Esophagus muscularis mucosa (tissue), 4 donors: Measurements from ENCODE around the gene CD302. TPM values are rescaled to one million over a fixed set of nuclear protein-coding genes. Genes with fewer than 3 reads are reported as not detected.
"Not testable (repeated sequence)": the region's sequence is repeated elsewhere in the genome, so short reads cannot be mapped to it uniquely, and the experiment has no call there.

Experiments
- DNase-seq: peaks from one replicate; pipeline ENCODE4 v3.0.0-alpha.2; 2017; ENCODE audit errors: extremely low spot score
- H3K27ac ChIP-seq, 4 donors: fragments of 200-600 bp; sonication (generic); replicated peaks in 1 of 4; 1 replicate in 3 of 4; 2 replicates in 1 of 4; pipeline ENCODE4 v1.5.1; 2016 to 2019; ENCODE audit warnings: mild to moderate bottlenecking in 1 of 4
- H3K27me3 ChIP-seq, 4 donors: fragments of 200-600 bp; sonication (generic); one replicate each; pipeline versions ENCODE4 v1.5.1 to v1.6.0; 2016 to 2019
- H3K36me3 ChIP-seq, 4 donors: fragments of 200-600 bp; sonication (generic); one replicate each; pipeline ENCODE4 v1.5.1; 2016 to 2019
- H3K4me1 ChIP-seq, 4 donors: fragments of 200-600 bp; sonication (generic); one replicate each; pipeline ENCODE4 v1.5.1; 2016 to 2019
- H3K4me3 ChIP-seq, 4 donors: fragments of 200-600 bp; sonication (generic); 1 replicate in 2 of 4; 2 replicates in 2 of 4; pipeline ENCODE4 v1.5.1; 2016 to 2019; ENCODE audit warnings: mild to moderate bottlenecking in 4 of 4, moderate library complexity in 1 of 4
- H3K9me3 ChIP-seq, 4 donors: fragments of 200-600 bp; sonication (generic); 1 replicate in 3 of 4; 2 replicates in 1 of 4; pipeline ENCODE4 v1.5.1; 2016 to 2019
- CTCF ChIP-seq, 3 experiments: fragments of 200-600 bp in 2 of 3; fragments of 450-650 bp in 1 of 3; sonication (generic) in 2 of 3; IDR thresholded peaks; one replicate each; pipeline ENCODE4 v1.5.1; 2017 to 2019; ENCODE audit warnings: antibody characterized with exemption in 3 of 3, mild to moderate bottlenecking in 2 of 3, moderate library complexity in 1 of 3
- EP300 ChIP-seq: sonication (generic); formaldehyde crosslinking; IDR thresholded peaks from one replicate; pipeline ENCODE4 v1.6.1; 2017; ENCODE audit warnings: antibody characterized with exemption
- POLR2A ChIP-seq: fragments of 450-650 bp; IDR thresholded peaks from one replicate; pipeline ENCODE4 v1.6.1; 2017; ENCODE audit warnings: antibody characterized with exemption, moderate library complexity, mild to moderate bottlenecking, low read depth
- POLR2AphosphoS5 ChIP-seq, 2 donors: sonication (generic); formaldehyde crosslinking; IDR thresholded peaks; one replicate each; pipeline ENCODE4 v1.6.1; 2017; ENCODE audit warnings: antibody characterized with exemption in 2 of 2
- WGBS: methylation state at CpG from one replicate; pipeline ENCODE4 v1.1.5; 2018; 5-methylcytosine and 5-hydroxymethylcytosine counted together
- intact Hi-C: fragments of 100-400 bp; cut with DNase I; formaldehyde crosslinking; loops from one replicate; pipeline ENCODE4 v1.15.1; 2023
- total RNA-seq, 4 donors: library from RNA; depleted of rRNA; stranded (reverse); fragments of >200 nt; gene quantifications; one replicate each; pipeline versions ENCODE4 v1.1.0 to v1.2.1, GENCODE V29; 2016

The CD302 gene
- total RNA-seq, 4 donors from 2014 or later, result 30.8 to 46.9 (median 34.9) TPM

GRCh38 chr2:159785195-159785594 lies 12.8 kb downstream of the CD302 start:
- 95% methylated on average over 3 of the region's 3 CpGs for WGBS
- TF ChIP-seq CTCF (IDR thresholded peaks at IDR 0.05), result no peak
- no peak for TF ChIP-seq POLR2A
- TF ChIP-seq POLR2AphosphoS5 (IDR thresholded peaks at IDR 0.05), result no peak
- no peak for TF ChIP-seq EP300
- Histone ChIP-seq H3K4me1 (peaks cover 0 to 9% (median under 1%) of the 10 kb centered on the region in 4 donors), H3K36me3 (no peaks in the 10 kb centered on the region), H3K4me3 (no peak overlapping the region), H3K27me3 (no peaks in the 10 kb centered on the region), H3K27ac (no peak overlapping the region), H3K9me3 (no peaks in the 10 kb centered on the region)
- intact Hi-C loops, result no loop called here
- no peak for DNase-seq

DNA sequence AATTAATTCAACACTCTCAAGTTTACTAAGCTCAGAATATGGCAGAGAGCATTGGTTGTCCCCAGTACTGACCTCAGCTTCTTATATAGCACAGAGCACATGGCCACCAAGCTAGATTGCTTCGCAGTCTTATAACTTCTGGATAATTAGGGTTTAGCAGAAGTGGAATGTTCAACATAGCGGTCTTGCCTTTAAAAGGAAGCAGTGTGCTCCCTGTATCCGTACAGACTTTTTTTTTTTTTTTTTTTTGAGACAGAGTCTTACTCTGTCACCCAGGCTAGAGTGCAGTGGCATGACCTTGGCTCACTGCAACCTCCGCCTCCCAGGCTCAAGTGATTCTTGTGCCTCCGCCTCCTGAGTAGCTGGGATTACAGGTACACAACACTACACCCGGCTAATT lies 13.3 kb downstream of the CD302 start:
- H3K36me3 ChIP-seq, H3K4me1 ChIP-seq, DNase-seq, H3K9me3 ChIP-seq, intact Hi-C loops, H3K27ac ChIP-seq, H3K27me3 ChIP-seq, H3K4me3 ChIP-seq: not testable (repeated sequence)
- 90% methylated on average over 6 of the region's 6 CpGs for WGBS

DNA sequence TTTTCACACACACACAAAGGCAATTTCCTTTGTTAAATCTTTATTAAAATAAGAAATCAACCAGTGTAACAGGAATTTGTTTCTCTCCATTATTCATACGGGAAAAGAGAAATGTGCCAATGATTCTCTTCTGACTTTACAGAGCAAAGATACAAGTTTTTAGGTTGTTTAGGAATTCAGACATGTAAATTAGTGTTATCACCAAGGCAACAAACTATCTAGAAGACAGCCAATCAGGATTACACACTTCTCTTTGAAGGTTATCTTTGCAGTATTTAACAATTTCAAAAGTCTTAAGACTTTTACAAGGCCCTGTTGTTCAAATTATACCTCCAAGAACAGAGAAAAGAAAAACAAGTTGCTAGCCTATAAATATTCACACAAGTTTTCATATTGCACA lies 14.5 kb downstream of the CD302 start:
- no peak for DNase-seq
- H3K36me3 ChIP-seq, result no peaks in the 10 kb centered on the region
- no peak for TF ChIP-seq CTCF (IDR thresholded peaks at IDR 0.05)
- no peak for TF ChIP-seq POLR2AphosphoS5 (IDR thresholded peaks at IDR 0.05)
- TF ChIP-seq POLR2A, result no peak
- TF ChIP-seq EP300, result no peak
- 56% methylated on average over 1 of the region's 1 CpG for WGBS
- H3K27me3 ChIP-seq, result no peaks in the 10 kb centered on the region
- H3K27ac ChIP-seq, result no peak overlapping the region
- intact Hi-C loops, result no loop called here
- peaks cover 0 to 9% (median 0%) of the 10 kb centered on the region in 4 donors for H3K4me1 ChIP-seq
- H3K4me3 ChIP-seq, result no peak overlapping the region
- H3K9me3 ChIP-seq, result no peaks in the 10 kb centered on the region

- 79% methylated on average over 3 of the region's 3 CpGs for WGBS
- no peak for DNase-seq
These were observed 21.7 kb downstream of the CD302 start for GRCh38 chr2:159776321-159776720.

DNA sequence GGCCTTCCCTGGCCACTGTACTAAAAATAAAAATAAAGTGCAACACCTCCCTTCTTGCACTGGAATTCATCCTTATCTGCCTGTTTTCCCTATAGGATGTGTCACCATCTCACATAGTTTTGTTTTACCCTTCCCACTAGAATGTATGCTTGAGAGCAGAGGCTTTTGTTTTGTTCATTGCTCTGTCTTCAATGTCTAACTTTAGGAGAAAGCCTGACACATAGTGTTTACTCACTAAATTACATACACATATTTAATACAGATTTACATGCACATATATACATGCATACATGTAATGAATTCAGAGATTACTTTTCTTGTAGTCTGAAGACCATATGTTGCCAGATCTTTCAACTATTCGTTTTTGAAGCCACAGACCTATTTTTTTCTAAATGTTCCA lies 23.0 kb downstream of the CD302 start:
- Histone ChIP-seq H3K27ac (no peak overlapping the region), H3K4me3 (no peak overlapping the region), H3K4me1 (no peaks in the 10 kb centered on the region), H3K27me3 (no peaks in the 10 kb centered on the region), H3K36me3 (peaks cover 0 to 19% (median 4%) of the 10 kb centered on the region in 4 donors), H3K9me3 (no peaks in the 10 kb centered on the region)
- intact Hi-C loops, result no loop called here
- DNase-seq, result no peak
- no peak for TF ChIP-seq POLR2AphosphoS5 (IDR thresholded peaks at IDR 0.05)
- no peak for TF ChIP-seq CTCF (IDR thresholded peaks at IDR 0.05)
- TF ChIP-seq EP300, result no peak
- TF ChIP-seq POLR2A, result no peak
- WGBS, result 80% methylated on average over 1 of the region's 1 CpG

More at GRCh38 chr2:159776321-159776720, 21.7 kb downstream of the CD302 start:
- TF ChIP-seq CTCF (IDR thresholded peaks at IDR 0.05), result peak in 1 of 3 experiments; percentile 16
- TF ChIP-seq POLR2AphosphoS5 (IDR thresholded peaks at IDR 0.05), result no peak
- TF ChIP-seq EP300, result no peak
- TF ChIP-seq POLR2A, result no peak
- Histone ChIP-seq H3K4me1 (no peaks in the 10 kb centered on the region), H3K4me3 (no peak overlapping the region), H3K36me3 (peaks cover 0 to 19% (median 4%) of the 10 kb centered on the region in 4 donors), H3K27ac (no peak overlapping the region), H3K9me3 (no peaks in the 10 kb centered on the region), H3K27me3 (no peaks in the 10 kb centered on the region)
- intact Hi-C loops, result no loop called here
